Measurements from ENCODE around the gene RNF103. TPM values are rescaled to one million over a fixed set of nuclear protein-coding genes. Genes with fewer than 3 reads are reported as not detected.

The RNF103 gene
- total and polyA plus RNA-seq, 2 of the 13 experiments (the other 11 are each of a cell fraction or from before 2014, with no cell fraction given): 19.8 to 21.1 TPM

- TF ChIP-seq ZNF609 (CRISPR knock-in tag; IDR thresholded peaks at IDR 0.05; ENCODE audit: borderline replicate concordance): no peak
- TF ChIP-seq ZBTB7B (CRISPR knock-in tag; IDR thresholded peaks at IDR 0.05): no peak
- no peak for TF ChIP-seq MBD4 (IDR thresholded peaks at IDR 0.05; ENCODE audit: borderline replicate concordance, low read length)
- no peak for TF ChIP-seq KDM2A (CRISPR knock-in tag; IDR thresholded peaks at IDR 0.05; ENCODE audit: borderline replicate concordance, low read depth)
- TF ChIP-seq TFDP2 (CRISPR knock-in tag; IDR thresholded peaks at IDR 0.05): no peak
- no peak for TF ChIP-seq ZNF234 (CRISPR knock-in tag; conservative IDR thresholded peaks at IDR 0.05)
- no peak for TF ChIP-seq THAP11 (CRISPR knock-in tag; IDR thresholded peaks at IDR 0.05)
- TF ChIP-seq BRCA1 (CRISPR knock-in tag; IDR thresholded peaks at IDR 0.05): no peak
- no peak for TF ChIP-seq ZFAT (CRISPR knock-in tag; conservative IDR thresholded peaks at IDR 0.05)
- TF ChIP-seq GPN1 (CRISPR knock-in tag; IDR thresholded peaks at IDR 0.05; ENCODE audit: borderline replicate concordance): no peak
- TF ChIP-seq IKZF1 (IDR thresholded peaks at IDR 0.05): no peak
- TF ChIP-seq PHF8 (CRISPR knock-in tag; IDR thresholded peaks at IDR 0.05): no peak
- no peak for TF ChIP-seq MYC (CRISPR knock-in tag; IDR thresholded peaks at IDR 0.05; ENCODE audit: borderline replicate concordance)
- TF ChIP-seq PHF21A (CRISPR knock-in tag; IDR thresholded peaks at IDR 0.05): no peak
- TF ChIP-seq NFYB (CRISPR knock-in tag; IDR thresholded peaks at IDR 0.05): peak; percentile 15; the same call in 1 of the 2 replicates
- no peak for TF ChIP-seq UBTF (CRISPR knock-in tag; IDR thresholded peaks at IDR 0.05)
- TF ChIP-seq NFIB (CRISPR knock-in tag; IDR thresholded peaks at IDR 0.05; ENCODE audit: borderline replicate concordance): no peak
- TF ChIP-seq ZBTB26 (CRISPR knock-in tag; IDR thresholded peaks at IDR 0.05; ENCODE audit: borderline replicate concordance): no peak
- no peak for TF ChIP-seq DDIT3 (CRISPR knock-in tag; IDR thresholded peaks at IDR 0.05)
Observed at GRCh38 chr2:86628091-86628522, 4.4 kb upstream of the RNF103 start (continued).

All from HepG2 (cell line).